ENCODE data around the gene NFX1.

NFX1 gene

DNA sequence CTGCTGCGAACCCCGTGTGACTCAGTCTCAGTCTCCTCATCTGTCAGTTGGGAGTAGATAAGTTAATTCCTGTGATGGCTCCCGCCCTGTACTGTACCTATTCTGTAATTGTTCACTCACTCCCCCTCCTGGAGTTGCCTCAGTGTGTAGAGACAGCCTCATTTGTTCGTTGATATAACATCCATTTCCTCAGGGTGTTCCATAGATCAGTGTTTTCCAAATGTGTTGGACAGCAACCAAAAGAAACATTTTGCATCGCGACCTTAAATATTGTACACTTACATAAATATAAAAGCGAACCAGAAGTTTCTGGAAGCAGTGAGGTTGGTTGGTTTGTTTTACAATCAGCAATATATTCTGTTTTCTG lies 698 bp downstream of the NFX1 start:
- TF ChIP-seq, protein P1, sequence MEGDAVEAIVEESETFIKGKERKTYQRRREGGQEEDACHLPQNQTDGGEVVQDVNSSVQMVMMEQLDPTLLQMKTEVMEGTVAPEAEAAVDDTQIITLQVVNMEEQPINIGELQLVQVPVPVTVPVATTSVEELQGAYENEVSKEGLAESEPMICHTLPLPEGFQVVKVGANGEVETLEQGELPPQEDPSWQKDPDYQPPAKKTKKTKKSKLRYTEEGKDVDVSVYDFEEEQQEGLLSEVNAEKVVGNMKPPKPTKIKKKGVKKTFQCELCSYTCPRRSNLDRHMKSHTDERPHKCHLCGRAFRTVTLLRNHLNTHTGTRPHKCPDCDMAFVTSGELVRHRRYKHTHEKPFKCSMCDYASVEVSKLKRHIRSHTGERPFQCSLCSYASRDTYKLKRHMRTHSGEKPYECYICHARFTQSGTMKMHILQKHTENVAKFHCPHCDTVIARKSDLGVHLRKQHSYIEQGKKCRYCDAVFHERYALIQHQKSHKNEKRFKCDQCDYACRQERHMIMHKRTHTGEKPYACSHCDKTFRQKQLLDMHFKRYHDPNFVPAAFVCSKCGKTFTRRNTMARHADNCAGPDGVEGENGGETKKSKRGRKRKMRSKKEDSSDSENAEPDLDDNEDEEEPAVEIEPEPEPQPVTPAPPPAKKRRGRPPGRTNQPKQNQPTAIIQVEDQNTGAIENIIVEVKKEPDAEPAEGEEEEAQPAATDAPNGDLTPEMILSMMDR (conservative IDR thresholded peaks at IDR 0.05; ENCODE audit: control insufficient read depth, insufficient read depth, low read depth, low read length): no peak
- peak overlapping the region; percentile 92 for H3K4me3 ChIP-seq (ENCODE audit: control insufficient read depth, low read depth, low read length)
- DNase-seq (ENCODE audit: low read depth): no peak

DNA sequence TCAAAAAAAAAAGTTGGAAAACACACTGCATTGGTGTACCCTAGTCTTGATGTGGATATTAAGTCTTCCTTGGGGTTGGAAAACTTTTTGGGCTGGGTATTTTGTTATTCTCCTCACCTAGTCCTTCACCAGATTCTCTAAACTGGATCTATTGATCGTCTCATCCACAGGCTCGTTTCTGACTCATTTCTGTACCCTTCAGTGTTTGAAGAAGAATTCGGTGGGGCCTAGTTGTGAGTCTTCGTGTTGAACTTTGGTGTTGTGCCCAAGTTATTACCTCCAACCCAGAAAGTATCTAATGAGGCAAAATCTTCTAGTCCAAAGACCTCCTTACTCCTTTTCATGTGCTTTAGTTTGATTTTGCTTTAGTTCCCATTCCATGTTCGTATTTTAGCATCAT lies 1.6 kb downstream of the NFX1 start:
- no peak for DNase-seq (ENCODE audit: low read depth)
- no peak overlapping the region for H3K4me3 ChIP-seq (ENCODE audit: control insufficient read depth, low read depth, low read length)
- TF ChIP-seq, protein P1 (conservative IDR thresholded peaks at IDR 0.05; ENCODE audit: control insufficient read depth, insufficient read depth, low read depth, low read length): no peak

DNA sequence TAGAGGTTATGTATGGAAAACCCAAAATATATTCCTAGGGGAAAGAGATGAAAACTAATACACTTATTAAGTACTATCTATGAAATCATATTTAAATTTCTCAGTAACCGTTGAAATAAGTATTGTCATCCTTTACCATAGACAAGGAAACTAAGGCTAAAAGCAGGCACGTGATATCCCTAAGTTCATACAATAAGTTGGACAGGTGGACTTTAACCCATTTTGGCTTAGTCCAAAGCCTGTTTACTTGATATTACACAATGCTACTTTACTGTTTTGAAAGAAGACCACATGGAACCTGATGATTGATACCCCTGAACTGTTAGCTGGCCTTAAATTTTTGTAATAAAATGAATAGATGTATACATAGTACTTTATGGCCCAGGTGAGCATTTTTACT lies 3.5 kb downstream of the NFX1 start:
- TF ChIP-seq, protein P1 (conservative IDR thresholded peaks at IDR 0.05; ENCODE audit: control insufficient read depth, insufficient read depth, low read depth, low read length): no peak
- DNase-seq (ENCODE audit: low read depth): no peak
- no peak overlapping the region for H3K4me3 ChIP-seq (ENCODE audit: control insufficient read depth, low read depth, low read length)

DNA sequence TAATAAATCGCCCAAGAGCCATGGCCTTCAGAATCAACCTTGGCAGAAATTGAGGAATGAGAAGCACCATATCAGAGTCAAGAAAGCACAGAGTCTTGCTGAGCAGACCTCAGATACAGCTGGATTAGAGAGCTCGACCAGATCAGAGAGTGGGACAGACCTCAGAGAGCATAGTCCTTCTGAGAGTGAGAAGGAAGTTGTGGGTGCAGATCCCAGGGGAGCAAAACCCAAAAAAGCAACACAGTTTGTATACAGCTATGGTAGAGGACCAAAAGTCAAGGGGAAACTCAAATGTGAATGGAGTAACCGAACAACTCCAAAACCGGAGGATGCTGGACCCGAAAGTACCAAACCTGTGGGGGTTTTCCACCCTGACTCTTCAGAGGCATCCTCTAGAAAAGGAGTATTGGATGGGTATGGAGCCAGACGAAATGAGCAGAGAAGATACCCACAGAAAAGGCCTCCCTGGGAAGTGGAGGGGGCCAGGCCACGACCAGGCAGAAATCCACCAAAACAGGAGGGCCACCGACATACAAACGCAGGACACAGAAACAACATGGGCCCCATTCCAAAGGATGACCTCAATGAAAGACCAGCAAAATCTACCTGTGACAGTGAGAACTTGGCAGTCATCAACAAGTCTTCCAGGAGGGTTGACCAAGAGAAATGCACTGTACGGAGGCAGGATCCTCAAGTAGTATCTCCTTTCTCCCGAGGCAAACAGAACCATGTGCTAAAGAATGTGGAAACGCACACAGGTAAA lies 4.5 kb downstream of the NFX1 start:
- H3K4me3 ChIP-seq (ENCODE audit: control insufficient read depth, low read depth, low read length): no peak overlapping the region
- TF ChIP-seq, protein P1 (conservative IDR thresholded peaks at IDR 0.05; ENCODE audit: control insufficient read depth, insufficient read depth, low read depth, low read length): no peak
- no peak for DNase-seq (ENCODE audit: low read depth)

DNA sequence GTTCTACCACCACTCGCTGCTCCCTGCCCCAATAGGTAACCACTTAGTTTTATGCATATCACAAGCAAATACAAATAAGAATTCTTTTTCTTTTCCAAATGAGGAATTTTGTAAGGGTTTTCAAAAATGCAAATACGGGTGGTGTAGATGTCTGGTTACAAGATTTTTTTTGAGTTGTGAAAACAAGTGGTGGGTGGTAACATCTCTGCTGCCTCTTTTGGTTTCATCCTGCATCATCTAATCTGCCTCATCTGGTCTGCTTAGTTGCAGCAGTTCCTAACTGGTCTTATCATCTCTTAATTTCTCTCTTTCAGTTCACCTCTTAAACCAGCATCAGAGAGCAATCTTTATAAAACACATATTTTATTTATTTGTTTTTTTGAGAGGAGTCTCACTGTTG lies 5.3 kb downstream of the NFX1 start:
- H3K4me3 ChIP-seq (ENCODE audit: control insufficient read depth, low read depth, low read length): no peak overlapping the region
- no peak for DNase-seq (ENCODE audit: low read depth)
- TF ChIP-seq, protein P1 (conservative IDR thresholded peaks at IDR 0.05; ENCODE audit: control insufficient read depth, insufficient read depth, low read depth, low read length): no peak

DNA sequence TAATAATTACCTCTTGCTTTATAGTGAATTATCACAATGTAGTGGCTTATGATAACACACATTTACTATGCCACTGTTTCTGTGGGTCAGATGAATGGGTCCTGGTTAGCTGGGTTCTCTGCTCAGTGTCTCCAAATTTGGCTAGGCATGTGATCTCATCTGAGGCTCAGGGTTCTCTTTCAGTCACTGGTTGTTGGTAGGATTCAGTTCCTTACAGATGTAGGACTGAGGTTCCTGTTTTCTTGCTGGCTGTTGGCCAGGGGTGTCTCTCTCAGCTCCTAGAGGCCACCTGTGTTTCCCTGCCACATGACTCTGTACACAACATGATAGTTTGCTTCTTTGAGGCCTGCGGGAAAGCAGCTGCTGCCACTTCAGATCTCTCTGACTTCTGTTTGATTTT lies 7.1 kb downstream of the NFX1 start:
- DNase-seq (ENCODE audit: low read depth): no peak
- no peak overlapping the region for H3K4me3 ChIP-seq (ENCODE audit: control insufficient read depth, low read depth, low read length)
- TF ChIP-seq, protein P1 (conservative IDR thresholded peaks at IDR 0.05; ENCODE audit: control insufficient read depth, insufficient read depth, low read depth, low read length): no peak
